WTC11 (cell line): ENCODE results near the gene DDIT4. TPM values are rescaled to one million over a fixed set of nuclear protein-coding genes. Genes with fewer than 3 reads are reported as not detected.

Experiments
- CREB1 ChIP-seq: sonication (generic); formaldehyde crosslinking; IDR thresholded peaks from 2 replicates; pipeline ENCODE4 v1.8.0; 2023; ENCODE audit warnings: mild to moderate bottlenecking, missing genetic modification reagents
- E2F4 ChIP-seq: sonication (generic); formaldehyde crosslinking; IDR thresholded peaks from 2 replicates; pipeline ENCODE4 v1.8.1; 2022; ENCODE audit warnings: low read depth, mild to moderate bottlenecking, moderate library complexity, missing genetic modification reagents, borderline replicate concordance
- E2F5 ChIP-seq: sonication (generic); formaldehyde crosslinking; IDR thresholded peaks from 2 replicates; pipeline ENCODE4 v1.8.1; 2022; ENCODE audit warnings: mild to moderate bottlenecking, moderate library complexity, missing genetic modification reagents
- EMX1 ChIP-seq: fragments of 250-450 bp; sonication (Bioruptor Pico); IDR thresholded peaks from 2 replicates; pipeline ENCODE4 v1.8.0; 2021; ENCODE audit warnings: mild to moderate bottlenecking
- ERG ChIP-seq: fragments of 250-450 bp; sonication (Bioruptor Pico); IDR thresholded peaks from 2 replicates; pipeline ENCODE4 v1.8.0; 2021; ENCODE audit warnings: mild to moderate bottlenecking
- GABPB1 ChIP-seq: sonication (generic); formaldehyde crosslinking; IDR thresholded peaks from 2 replicates; pipeline ENCODE4 v1.8.1; 2023; ENCODE audit warnings: mild to moderate bottlenecking, missing genetic modification reagents
- GRHL2 ChIP-seq: fragments of 250-450 bp; sonication (Bioruptor Pico); IDR thresholded peaks from 2 replicates; pipeline ENCODE4 v1.8.0; 2022; ENCODE audit warnings: mild to moderate bottlenecking, moderate library complexity; ENCODE audit not compliant: insufficient replicate concordance, severe bottlenecking
- GTF2I ChIP-seq: fragments of 250-450 bp; sonication (Bioruptor Pico); conservative IDR thresholded peaks from 2 replicates; pipeline ENCODE4 v1.4.0; 2021; ENCODE audit warnings: mild to moderate bottlenecking
- IRF2 ChIP-seq: sonication (generic); formaldehyde crosslinking; IDR thresholded peaks from 2 replicates; pipeline ENCODE4 v1.8.0; 2022; ENCODE audit warnings: low read depth, missing genetic modification reagents, borderline replicate concordance
- JUN ChIP-seq: sonication (generic); formaldehyde crosslinking; IDR thresholded peaks from 2 replicates; pipeline ENCODE4 v1.8.0; 2023; ENCODE audit warnings: mild to moderate bottlenecking, missing genetic modification reagents
- KAT7 ChIP-seq: sonication (generic); formaldehyde crosslinking; IDR thresholded peaks from 2 replicates; pipeline ENCODE4 v1.8.1; 2023; ENCODE audit warnings: missing genetic modification reagents, mild to moderate bottlenecking, borderline replicate concordance
- MLX ChIP-seq: sonication (generic); formaldehyde crosslinking; IDR thresholded peaks from 2 replicates; pipeline ENCODE4 v1.8.1; 2023; ENCODE audit warnings: mild to moderate bottlenecking, missing genetic modification reagents, moderate library complexity
- NFE2L1 ChIP-seq: sonication (generic); formaldehyde crosslinking; IDR thresholded peaks from 2 replicates; pipeline ENCODE4 v1.8.1; 2023; ENCODE audit warnings: missing genetic modification reagents
- NR3C1 ChIP-seq: sonication (generic); formaldehyde crosslinking; conservative IDR thresholded peaks from 2 replicates; pipeline ENCODE4 v1.8.1; 2023; ENCODE audit warnings: low read depth, mild to moderate bottlenecking, missing genetic modification reagents
- RORB ChIP-seq: fragments of 250-450 bp; sonication (Bioruptor Pico); IDR thresholded peaks from 2 replicates; pipeline ENCODE4 v1.9.0; 2021; ENCODE audit warnings: mild to moderate bottlenecking
- SMAD3 ChIP-seq: sonication (generic); formaldehyde crosslinking; IDR thresholded peaks from 2 replicates; pipeline ENCODE4 v1.8.0; 2022; ENCODE audit warnings: missing genetic modification reagents, mild to moderate bottlenecking, borderline replicate concordance
- SMAD4 ChIP-seq: sonication (generic); formaldehyde crosslinking; IDR thresholded peaks from 2 replicates; pipeline ENCODE4 v1.8.0; 2022; ENCODE audit warnings: mild to moderate bottlenecking, missing genetic modification reagents
- TEAD4 ChIP-seq: sonication (generic); formaldehyde crosslinking; IDR thresholded peaks from 2 replicates; pipeline ENCODE4 v1.8.0; 2022; ENCODE audit warnings: mild to moderate bottlenecking, missing genetic modification reagents
- TP53 ChIP-seq: sonication (generic); formaldehyde crosslinking; IDR thresholded peaks from 2 replicates; pipeline ENCODE4 v1.8.1; 2023; ENCODE audit warnings: mild to moderate bottlenecking, missing genetic modification reagents
- USF2 ChIP-seq: sonication (generic); formaldehyde crosslinking; IDR thresholded peaks from 2 replicates; pipeline ENCODE4 v1.8.1; 2023; ENCODE audit warnings: mild to moderate bottlenecking, missing genetic modification reagents, moderate library complexity
- ZBTB43 ChIP-seq: sonication (generic); formaldehyde crosslinking; IDR thresholded peaks from 2 replicates; pipeline ENCODE4 v1.8.1; 2023; ENCODE audit warnings: mild to moderate bottlenecking, missing genetic modification reagents
- ZNF138 ChIP-seq: sonication (generic); formaldehyde crosslinking; conservative IDR thresholded peaks from 2 replicates; pipeline ENCODE4 v1.8.1; 2022; ENCODE audit warnings: mild to moderate bottlenecking, moderate library complexity, missing genetic modification reagents
- ZNF671 ChIP-seq: fragments of 250-450 bp; sonication (Bioruptor Pico); IDR thresholded peaks from 2 replicates; pipeline ENCODE4 v1.8.0; 2021; ENCODE audit warnings: mild to moderate bottlenecking
- total RNA-seq: library from RNA; stranded (reverse); gene quantifications from 3 replicates; pipeline ENCODE4 v1.2.3, GENCODE V29; 2021

Gene DDIT4
- total RNA-seq, 1 experiment from 2014 or later, result 118 TPM

GRCh38 chr10:72274213-72274729 is 547 bp downstream of the DDIT4 start (continued):
- no peak for TF ChIP-seq IRF2 (CRISPR knock-in tag)
- no peak for TF ChIP-seq JUN (CRISPR knock-in tag)
- TF ChIP-seq SMAD3 (CRISPR knock-in tag), result no peak; the same call in 1 of the 2 replicates
- TF ChIP-seq NFE2L1, result no peak
- no peak for TF ChIP-seq USF2 (CRISPR knock-in tag)
- no peak for TF ChIP-seq ZNF671
- TF ChIP-seq E2F5 (CRISPR knock-in tag), result no peak
- TF ChIP-seq TEAD4 (CRISPR knock-in tag), result no peak
- TF ChIP-seq SMAD4 (CRISPR knock-in tag), result no peak
- no peak for TF ChIP-seq RORB (CRISPR knock-in tag)
- TF ChIP-seq KAT7 (CRISPR knock-in tag), result 0 out of 2 replicates have a peak, but pooled peaks have one; percentile 36
- TF ChIP-seq EMX1 (CRISPR knock-in tag), result 0 out of 2 replicates have a peak, but pooled peaks have one; percentile 51
- TF ChIP-seq GRHL2, result no peak
- TF ChIP-seq GTF2I (CRISPR knock-in tag), result no peak
- TF ChIP-seq MLX (CRISPR knock-in tag), result no peak
- no peak for TF ChIP-seq ZNF138 (CRISPR knock-in tag)
- TF ChIP-seq GABPB1, result no peak
- no peak for TF ChIP-seq CREB1 (CRISPR knock-in tag)
- TF ChIP-seq ERG (CRISPR knock-in tag), result no peak
- TF ChIP-seq TP53 (CRISPR knock-in tag), result peak; percentile 43; the same call in 1 of the 2 replicates
- TF ChIP-seq E2F4 (CRISPR knock-in tag), result no peak
- TF ChIP-seq NR3C1, result no peak
- no peak for TF ChIP-seq ZBTB43
